Thoracic aorta (tissue), 2 donors: Measurements from ENCODE around the gene SLC12A4. TPM values are rescaled to one million over a fixed set of nuclear protein-coding genes. Genes with fewer than 3 reads are reported as not detected.

Experiments
- ATAC-seq: fragments of 150-250 bp; one replicate; pipeline ENCODE4 v1.8.0; 2017; ENCODE audit warnings: low read depth; ENCODE audit not compliant: insufficient number of reproducible peaks, low FRiP score
- DNase-seq: peaks from one replicate; pipeline ENCODE4 v3.0.0-alpha.2; 2020; ENCODE audit warnings: low spot score
- H3K27ac ChIP-seq, 2 donors: fragments of 200-600 bp; sonication (generic); 1 replicate in 1 of 2; 2 replicates in 1 of 2; pipeline ENCODE4 v1.5.1; 2016; ENCODE audit warnings: mild to moderate bottlenecking in 2 of 2, moderate library complexity in 2 of 2
- H3K27me3 ChIP-seq: fragments of 200-600 bp; sonication (generic); replicated peaks from 2 replicates; pipeline ENCODE4 v1.6.0; 2016; ENCODE audit warnings: mild to moderate bottlenecking; ENCODE audit not compliant: insufficient read depth
- H3K36me3 ChIP-seq: fragments of 200-600 bp; sonication (generic); one replicate; pipeline ENCODE4 v1.5.1; 2016
- H3K4me1 ChIP-seq, 2 donors: fragments of 200-600 bp; sonication (generic); 1 replicate in 1 of 2; 2 replicates in 1 of 2; pipeline versions ENCODE4 v1.5.1 to v1.6.0; 2016; ENCODE audit warnings: low read depth in 2 of 2, mild to moderate bottlenecking in 1 of 2; ENCODE audit not compliant: control insufficient read depth in 1 of 2
- H3K4me3 ChIP-seq: fragments of 200-600 bp; sonication (generic); 2 replicates; pipeline ENCODE4 v1.5.1; 2016; ENCODE audit warnings: mild to moderate bottlenecking
- H3K9me3 ChIP-seq: fragments of 200-600 bp; sonication (generic); 2 replicates; pipeline ENCODE4 v1.5.1; 2016
- total RNA-seq, 2 donors: library from RNA; depleted of rRNA; stranded (reverse); fragments of >200 nt; gene quantifications; one replicate each; pipeline versions ENCODE4 v1.1.0 to v1.2.3, GENCODE V29; 2016
- TF ChIP-seq, protein P1 (sequence below): fragments of 200-600 bp; sonication (generic); IDR thresholded peaks from one replicate; pipeline ENCODE4 v1.5.1; 2019; ENCODE audit warnings: antibody characterized with exemption

Gene SLC12A4
- total RNA-seq, 2 donors from 2014 or later = 163 to 168 TPM

DNA sequence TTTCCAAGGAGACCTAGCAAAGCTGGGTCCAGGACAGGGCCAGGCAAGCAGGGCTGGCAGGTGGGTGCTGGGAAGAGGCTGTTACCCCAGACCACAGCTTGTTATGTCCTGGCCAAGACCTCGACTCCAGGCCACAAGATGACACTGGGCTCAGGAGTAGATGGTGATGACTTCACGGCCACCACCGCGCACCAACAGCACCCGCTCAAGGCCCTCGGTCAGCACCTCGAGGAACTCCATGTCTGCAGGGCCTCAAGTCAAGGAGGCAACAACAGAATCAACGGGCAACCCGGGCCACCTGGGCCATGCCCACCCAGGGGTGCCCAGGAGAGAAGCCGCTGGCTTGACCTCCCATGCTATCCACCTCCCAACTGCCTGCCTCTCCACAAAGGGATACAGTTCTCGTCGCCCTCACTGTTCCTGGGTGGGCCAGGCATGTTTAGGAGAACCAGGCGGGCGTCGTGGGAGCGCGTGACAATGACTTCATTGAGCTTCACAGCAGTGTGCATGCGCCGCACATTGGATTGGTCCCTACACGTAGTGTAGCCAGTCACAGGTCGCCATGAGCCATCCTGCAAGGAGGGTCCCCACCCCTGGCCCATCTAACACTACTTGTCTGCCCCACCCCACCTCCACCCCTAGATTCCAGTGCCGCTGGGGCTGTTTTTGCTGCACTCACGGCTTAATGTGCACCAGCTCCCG lies 23.6 kb downstream of the SLC12A4 start:
- Histone ChIP-seq H3K27ac (peak overlapping the region; percentile 84 to 90), H3K9me3 (no peaks in the 10 kb centered on the region), H3K36me3 (peaks cover 76% of the 10 kb centered on the region), H3K4me3 (peak overlapping the region; percentile 7), H3K4me1 (peaks cover 12 to 20% of the 10 kb centered on the region in 2 donors), H3K27me3 (no peaks in the 10 kb centered on the region)
- ATAC-seq (no peak), DNase-seq (no peak)
- TF ChIP-seq, protein P1, sequence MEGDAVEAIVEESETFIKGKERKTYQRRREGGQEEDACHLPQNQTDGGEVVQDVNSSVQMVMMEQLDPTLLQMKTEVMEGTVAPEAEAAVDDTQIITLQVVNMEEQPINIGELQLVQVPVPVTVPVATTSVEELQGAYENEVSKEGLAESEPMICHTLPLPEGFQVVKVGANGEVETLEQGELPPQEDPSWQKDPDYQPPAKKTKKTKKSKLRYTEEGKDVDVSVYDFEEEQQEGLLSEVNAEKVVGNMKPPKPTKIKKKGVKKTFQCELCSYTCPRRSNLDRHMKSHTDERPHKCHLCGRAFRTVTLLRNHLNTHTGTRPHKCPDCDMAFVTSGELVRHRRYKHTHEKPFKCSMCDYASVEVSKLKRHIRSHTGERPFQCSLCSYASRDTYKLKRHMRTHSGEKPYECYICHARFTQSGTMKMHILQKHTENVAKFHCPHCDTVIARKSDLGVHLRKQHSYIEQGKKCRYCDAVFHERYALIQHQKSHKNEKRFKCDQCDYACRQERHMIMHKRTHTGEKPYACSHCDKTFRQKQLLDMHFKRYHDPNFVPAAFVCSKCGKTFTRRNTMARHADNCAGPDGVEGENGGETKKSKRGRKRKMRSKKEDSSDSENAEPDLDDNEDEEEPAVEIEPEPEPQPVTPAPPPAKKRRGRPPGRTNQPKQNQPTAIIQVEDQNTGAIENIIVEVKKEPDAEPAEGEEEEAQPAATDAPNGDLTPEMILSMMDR = no peak

DNA sequence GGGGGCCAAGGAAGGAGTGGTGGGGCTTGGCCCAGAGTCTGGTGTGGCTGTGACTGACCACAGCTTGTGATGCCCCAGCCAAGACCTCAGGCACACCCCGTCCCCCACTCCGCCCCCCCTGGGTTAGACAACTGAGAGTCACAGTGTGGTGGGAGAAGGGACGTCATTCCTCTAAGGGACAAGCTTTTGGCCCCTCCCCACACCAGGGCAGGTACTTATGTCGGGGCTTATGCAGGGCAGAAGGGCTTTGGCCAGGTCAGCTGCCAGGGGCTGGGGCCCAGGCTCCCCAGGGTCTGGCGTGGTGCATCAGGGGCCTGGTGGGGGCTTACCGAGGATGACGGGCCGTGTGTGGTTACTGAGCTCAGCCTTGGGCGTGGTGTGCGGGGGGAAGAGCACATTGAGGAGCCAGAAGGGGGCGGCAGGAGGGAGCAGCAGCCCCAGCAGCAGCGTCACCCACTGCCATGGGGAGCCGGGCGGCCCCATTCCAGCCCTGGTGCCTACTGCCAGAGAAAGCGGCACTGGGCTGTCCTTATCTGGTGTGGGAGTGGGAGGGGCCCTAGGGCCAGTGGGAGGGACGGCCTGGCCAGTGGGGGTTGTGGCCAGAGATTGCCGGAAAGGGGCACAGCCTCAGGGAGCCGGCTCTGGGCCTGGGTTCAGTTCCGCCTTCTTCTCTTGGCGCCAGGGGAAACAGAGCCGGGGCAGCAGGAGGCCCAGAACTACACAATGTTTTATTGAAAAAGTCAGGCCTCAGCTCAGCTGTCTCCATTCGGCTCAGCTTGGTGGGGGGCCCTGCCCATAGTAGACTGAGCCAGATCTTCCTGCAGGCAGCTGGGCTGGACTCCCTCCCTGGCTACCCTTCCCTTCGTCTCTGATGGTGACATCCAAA lies 24.6 kb downstream of the SLC12A4 start, which contains the start of gene LCAT:
TSS of gene LCAT (minus strand) at position 502 of the 886 bp plus-strand sequence. CDS start at position 483, 19 bp downstream.
- H3K36me3 ChIP-seq = peaks cover 71% of the 10 kb centered on the region
- DNase-seq (no peak), ATAC-seq (peak; percentile 56)
- peak within 1 kb of the TSS; percentile 24 for H3K4me3 ChIP-seq
- H3K9me3 ChIP-seq = no peaks in the 10 kb centered on the region
- H3K27ac ChIP-seq = peak within 1 kb of the TSS; percentile 84 to 90
- no peaks in the 10 kb centered on the region for H3K27me3 ChIP-seq
- TF ChIP-seq, protein P1 = no peak
- H3K4me1 ChIP-seq = peaks cover 12 to 20% of the 10 kb centered on the region in 2 donors

DNA sequence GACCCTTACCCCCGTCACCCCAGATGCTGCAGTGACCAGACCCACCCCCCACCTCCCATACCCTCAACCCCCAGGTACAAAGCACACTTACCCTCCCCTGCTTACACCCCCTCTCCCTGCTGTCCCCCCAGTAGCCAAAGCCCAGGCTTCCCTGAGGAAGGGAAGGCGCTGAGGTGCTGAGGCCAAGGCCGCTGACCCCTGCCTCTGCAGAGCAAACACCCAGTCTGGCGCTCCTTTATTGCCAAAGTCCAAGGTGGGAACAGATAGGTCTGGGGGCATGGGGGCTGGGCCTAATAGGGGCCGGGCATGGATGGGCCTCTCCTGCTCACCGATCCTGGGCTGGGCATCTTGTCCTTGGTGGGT lies 25.2 kb downstream of the SLC12A4 start:
- no peaks in the 10 kb centered on the region for H3K27me3 ChIP-seq
- H3K9me3 ChIP-seq = no peaks in the 10 kb centered on the region
- peak overlapping the region; percentile 84 to 90 for H3K27ac ChIP-seq
- H3K4me1 ChIP-seq = peaks cover 12 to 20% of the 10 kb centered on the region in 2 donors
- TF ChIP-seq, protein P1 = no peak
- H3K36me3 ChIP-seq = peaks cover 65% of the 10 kb centered on the region
- no peak overlapping the region for H3K4me3 ChIP-seq
- ATAC-seq (no peak), DNase-seq (no peak)

DNA sequence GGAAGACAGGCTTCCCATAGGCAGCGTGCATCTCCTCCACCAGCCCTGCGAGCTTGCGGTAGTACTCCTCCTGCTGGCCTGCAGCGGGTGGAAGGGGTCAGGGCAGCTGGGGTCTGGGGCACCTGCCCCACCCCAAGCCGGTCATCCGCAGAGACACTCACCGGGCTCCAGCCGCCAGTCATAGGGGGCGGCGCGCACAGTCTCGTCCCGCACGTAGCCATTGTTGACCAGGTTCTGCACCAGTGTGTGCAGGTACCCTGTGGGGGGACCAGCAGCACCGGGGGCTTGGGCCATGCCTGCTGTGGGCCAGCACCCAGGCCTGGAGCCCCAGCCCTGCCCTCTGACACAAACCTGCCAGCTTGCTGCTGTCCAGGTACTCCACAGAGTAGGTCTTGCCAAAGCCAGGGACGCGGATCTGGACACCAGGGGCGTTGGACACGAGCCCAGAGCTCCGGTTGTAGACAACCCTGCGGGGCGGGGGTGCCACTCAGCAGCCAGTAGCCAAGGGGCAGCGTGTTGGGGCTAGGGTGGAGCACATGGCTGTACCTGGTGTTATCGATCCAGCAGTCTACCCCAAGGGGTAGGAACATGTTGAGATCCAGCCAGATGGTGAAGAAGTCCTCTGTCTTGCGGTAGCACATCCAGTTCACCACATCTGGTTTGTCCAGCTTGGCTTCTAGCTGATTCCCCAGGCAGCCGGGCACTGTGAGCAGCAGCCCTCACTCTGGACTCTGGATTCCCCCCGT lies 25.8 kb downstream of the SLC12A4 start:
- peak overlapping the region; percentile 84 to 90 for H3K27ac ChIP-seq
- H3K36me3 ChIP-seq = peaks cover 59% of the 10 kb centered on the region
- TF ChIP-seq, protein P1 = no peak
- no peaks in the 10 kb centered on the region for H3K27me3 ChIP-seq
- H3K4me1 ChIP-seq = peaks cover 12 to 20% of the 10 kb centered on the region in 2 donors
- no peak overlapping the region for H3K4me3 ChIP-seq
- ATAC-seq (no peak), DNase-seq (no peak)
- H3K9me3 ChIP-seq = no peaks in the 10 kb centered on the region

DNA sequence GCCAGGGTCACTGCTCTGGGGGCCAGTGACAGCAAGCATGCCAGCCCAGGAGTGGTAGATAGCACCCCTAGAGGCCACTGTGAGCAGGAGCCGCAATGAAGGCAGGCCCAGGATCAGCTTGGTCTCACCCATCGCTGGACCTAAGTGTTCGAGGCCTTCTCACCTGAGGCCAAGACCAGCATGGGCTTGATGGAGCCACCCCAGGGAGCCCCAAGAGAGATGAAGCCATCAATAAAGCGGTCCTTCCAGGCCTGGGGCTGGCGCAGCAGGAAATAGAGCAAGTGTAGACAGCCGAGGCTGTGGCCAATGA lies 26.3 kb downstream of the SLC12A4 start:
- H3K27me3 ChIP-seq = no peaks in the 10 kb centered on the region
- no peak overlapping the region for H3K4me3 ChIP-seq
- no peaks in the 10 kb centered on the region for H3K9me3 ChIP-seq
- DNase-seq (no peak), ATAC-seq (no peak)
- TF ChIP-seq, protein P1 = peak; percentile 49
- no peak overlapping the region for H3K27ac ChIP-seq
- peaks cover 54% of the 10 kb centered on the region for H3K36me3 ChIP-seq
- peaks cover 16 to 24% of the 10 kb centered on the region in 2 donors for H3K4me1 ChIP-seq
